ENCODE results near the gene AUTS2. TPM values are rescaled to one million over a fixed set of nuclear protein-coding genes. Genes with fewer than 3 reads are reported as not detected.

Gene AUTS2
- polyA plus RNA-seq, 1 donor from 2014 or later = 97.3 TPM

GRCh38 chr7:70148997-70149396 is 550.7 kb downstream of the AUTS2 start:
- H3K9me2 ChIP-seq (ENCODE audit: insufficient read depth, low read length) = no peaks in the 10 kb centered on the region
- no peak overlapping the region for H3K27ac ChIP-seq (ENCODE audit: low read length)
- TF ChIP-seq SMC3 (conservative IDR thresholded peaks at IDR 0.05; ENCODE audit: poor library complexity) (no peak), RAD21 (conservative IDR thresholded peaks at IDR 0.05) (no peak), REST (IDR thresholded peaks at IDR 0.05; ENCODE audit: borderline replicate concordance) (no peak), EZH2 (IDR thresholded peaks at IDR 0.05; ENCODE audit: borderline replicate concordance, insufficient read depth, low read length, poor library complexity, severe bottlenecking) (no peak), MXI1 (conservative IDR thresholded peaks at IDR 0.05; ENCODE audit: poor library complexity, severe bottlenecking) (no peak), TAF1 (IDR thresholded peaks at IDR 0.05; ENCODE audit: low read depth) (no peak), POLR2AphosphoS5 (IDR thresholded peaks at IDR 0.05) (no peak), CTCF (IDR thresholded peaks at IDR 0.05; ENCODE audit: poor library complexity, severe bottlenecking) (no peak), EP300 (conservative IDR thresholded peaks at IDR 0.05; ENCODE audit: poor library complexity, severe bottlenecking) (no peak)
- no peak overlapping the region for H2AFZ ChIP-seq (ENCODE audit: low read depth, low read length)
- H4K20me1 ChIP-seq (ENCODE audit: insufficient read depth) = no peaks in the 10 kb centered on the region
- no peaks in the 10 kb centered on the region for H3K79me2 ChIP-seq (replicated peaks; ENCODE audit: insufficient read depth, low read length)
- no peak overlapping the region for H3K9ac ChIP-seq (ENCODE audit: low read length)
- no peaks in the 10 kb centered on the region for H3K9me3 ChIP-seq (ENCODE audit: low read length)
- H3K27me3 ChIP-seq (ENCODE audit: insufficient read depth, low read depth, low read length) = no peaks in the 10 kb centered on the region
- no peaks in the 10 kb centered on the region for H3K36me3 ChIP-seq (ENCODE audit: insufficient read depth, low read length)
- H3F3A ChIP-seq (ENCODE audit: insufficient read depth, low read length, poor library complexity, severe bottlenecking) = peaks cover 7% of the 10 kb centered on the region
- no peak overlapping the region for H3K4me3 ChIP-seq (ENCODE audit: low read length)
- no peak overlapping the region for H3K4me2 ChIP-seq (ENCODE audit: low read length)

- Histone ChIP-seq H2AFZ (ENCODE audit: low read depth, low read length) (no peak overlapping the region), H3F3A (ENCODE audit: insufficient read depth, low read length, poor library complexity, severe bottlenecking) (peaks cover 17% of the 10 kb centered on the region), H3K27me3 (ENCODE audit: insufficient read depth, low read depth, low read length) (no peaks in the 10 kb centered on the region), H3K9me3 (ENCODE audit: low read length) (no peaks in the 10 kb centered on the region), H3K9ac (ENCODE audit: low read length) (no peak overlapping the region), H3K27ac (ENCODE audit: low read length) (no peak overlapping the region), H3K4me3 (ENCODE audit: low read length) (no peak overlapping the region), H3K36me3 (ENCODE audit: insufficient read depth, low read length) (no peaks in the 10 kb centered on the region), H3K4me2 (ENCODE audit: low read length) (no peak overlapping the region), H3K79me2 (replicated peaks; ENCODE audit: insufficient read depth, low read length) (no peaks in the 10 kb centered on the region), H4K20me1 (ENCODE audit: insufficient read depth) (no peaks in the 10 kb centered on the region), H3K9me2 (ENCODE audit: insufficient read depth, low read length) (no peaks in the 10 kb centered on the region)
- no peak for TF ChIP-seq POLR2AphosphoS5 (IDR thresholded peaks at IDR 0.05)
- no peak for TF ChIP-seq MXI1 (conservative IDR thresholded peaks at IDR 0.05; ENCODE audit: poor library complexity, severe bottlenecking)
- no peak for TF ChIP-seq SMC3 (conservative IDR thresholded peaks at IDR 0.05; ENCODE audit: poor library complexity)
- TF ChIP-seq TAF1 (IDR thresholded peaks at IDR 0.05; ENCODE audit: low read depth) = no peak
- no peak for TF ChIP-seq CTCF (IDR thresholded peaks at IDR 0.05; ENCODE audit: poor library complexity, severe bottlenecking)
- no peak for TF ChIP-seq REST (IDR thresholded peaks at IDR 0.05; ENCODE audit: borderline replicate concordance)
- no peak for TF ChIP-seq RAD21 (conservative IDR thresholded peaks at IDR 0.05)
- no peak for TF ChIP-seq EZH2 (IDR thresholded peaks at IDR 0.05; ENCODE audit: borderline replicate concordance, insufficient read depth, low read length, poor library complexity, severe bottlenecking)
- TF ChIP-seq EP300 (conservative IDR thresholded peaks at IDR 0.05; ENCODE audit: poor library complexity, severe bottlenecking) = no peak
These were observed 554.0 kb downstream of the AUTS2 start for GRCh38 chr7:70152313-70152712.
